Fibroblast of skin of abdomen (primary cell): Measurements from ENCODE around the gene CDKN1B.

Experiments used
- DNase-seq: peaks from one replicate; pipeline ENCODE4 v3.0.0-alpha.2; 2013

CDKN1B gene

GRCh38 chr12:12701457-12701856, 15.7 kb upstream of the CDKN1B start:
- DNase-seq = no peak

- DNase-seq = peak; percentile 94
Measured at GRCh38 chr12:12704593-12705230, 12.5 kb upstream of the CDKN1B start.

DNA sequence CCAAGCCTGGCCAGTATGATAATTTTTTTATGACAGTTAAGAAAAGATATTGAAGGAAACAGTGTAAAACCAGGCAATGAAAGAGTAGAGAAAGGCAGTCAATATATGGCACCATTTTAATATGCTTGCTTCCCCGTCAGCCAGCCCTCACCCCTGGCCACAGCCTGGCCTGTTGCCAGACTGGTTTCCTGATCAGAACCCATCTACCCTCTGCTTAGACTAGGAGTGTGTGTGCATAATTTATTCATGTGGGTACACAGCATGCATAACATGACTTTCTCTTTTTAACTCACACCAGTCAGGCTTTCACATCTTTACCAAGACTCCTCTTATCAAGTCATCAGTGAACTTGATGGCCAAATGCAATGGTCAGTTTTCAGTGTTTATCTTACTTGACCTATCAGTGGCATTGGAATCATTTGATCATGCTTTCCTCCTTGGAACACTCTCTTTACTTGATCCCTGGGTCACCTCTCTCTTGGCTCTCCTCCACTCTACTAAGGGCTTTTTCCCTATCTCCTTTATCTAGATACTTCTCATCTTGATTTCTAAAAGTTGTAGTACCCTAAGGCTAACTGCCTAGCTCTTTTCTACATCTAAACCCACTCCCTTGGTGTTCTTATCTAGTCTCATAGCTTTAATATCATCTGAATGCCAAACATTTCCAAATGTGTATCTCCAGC, 11.2 kb upstream of the CDKN1B start:
- no peak for DNase-seq

- no peak for DNase-seq
Measured at GRCh38 chr12:12713932-12714275, 3.3 kb upstream of the CDKN1B start.

- peak; percentile 16 for DNase-seq
Measured at GRCh38 chr12:12714276-12715021, 2.7 kb upstream of the CDKN1B start.

DNA sequence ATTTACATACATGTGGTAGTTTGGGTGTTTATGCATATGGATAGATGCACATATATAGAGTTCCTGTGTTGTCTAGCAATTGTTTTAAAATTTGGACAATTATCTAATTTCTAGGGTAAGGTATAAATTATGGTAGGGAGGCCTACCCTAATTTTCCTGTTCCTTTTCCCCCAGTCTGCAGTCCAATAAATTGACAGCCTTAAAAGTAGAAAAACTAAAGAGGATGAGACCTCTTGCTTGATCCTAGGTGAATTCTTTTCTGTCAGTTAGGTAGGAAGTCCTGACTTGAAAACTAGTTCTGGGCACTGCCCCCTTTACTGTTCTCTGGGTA, 2.1 kb upstream of the CDKN1B start:
- DNase-seq = no peak

DNA sequence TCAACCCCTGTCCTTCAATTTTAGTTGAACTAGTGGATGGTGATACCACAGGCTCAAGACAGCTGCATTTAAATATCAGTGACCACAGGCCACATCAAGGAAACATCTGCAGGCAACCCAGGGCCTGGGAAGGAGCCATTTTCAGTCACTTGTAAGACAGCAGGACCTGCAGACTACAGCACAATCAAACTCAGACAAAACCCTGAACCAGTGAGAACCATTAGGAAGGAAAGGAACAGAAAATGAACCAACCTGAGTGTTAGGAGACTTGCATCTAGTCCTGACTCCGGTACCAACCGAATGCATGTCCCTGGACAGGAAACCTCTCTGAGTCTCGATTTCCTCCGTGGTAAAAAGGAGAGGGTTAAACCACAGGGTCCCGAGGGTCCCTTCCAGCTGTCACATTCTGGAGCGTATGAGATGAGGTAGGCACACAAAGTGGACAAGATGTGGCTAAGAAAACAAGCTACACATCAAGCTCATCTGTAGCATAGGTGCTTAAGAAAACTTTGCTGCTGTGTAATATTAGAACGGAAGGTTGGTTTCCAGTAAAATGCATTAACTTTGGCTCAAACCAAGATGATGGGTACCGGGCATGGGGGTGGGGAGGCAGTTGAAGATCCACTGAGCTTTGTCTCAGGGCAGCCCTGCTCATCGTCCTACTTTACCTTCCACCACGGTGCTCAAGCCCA, 1.6 kb upstream of the CDKN1B start:
- no peak for DNase-seq

DNA sequence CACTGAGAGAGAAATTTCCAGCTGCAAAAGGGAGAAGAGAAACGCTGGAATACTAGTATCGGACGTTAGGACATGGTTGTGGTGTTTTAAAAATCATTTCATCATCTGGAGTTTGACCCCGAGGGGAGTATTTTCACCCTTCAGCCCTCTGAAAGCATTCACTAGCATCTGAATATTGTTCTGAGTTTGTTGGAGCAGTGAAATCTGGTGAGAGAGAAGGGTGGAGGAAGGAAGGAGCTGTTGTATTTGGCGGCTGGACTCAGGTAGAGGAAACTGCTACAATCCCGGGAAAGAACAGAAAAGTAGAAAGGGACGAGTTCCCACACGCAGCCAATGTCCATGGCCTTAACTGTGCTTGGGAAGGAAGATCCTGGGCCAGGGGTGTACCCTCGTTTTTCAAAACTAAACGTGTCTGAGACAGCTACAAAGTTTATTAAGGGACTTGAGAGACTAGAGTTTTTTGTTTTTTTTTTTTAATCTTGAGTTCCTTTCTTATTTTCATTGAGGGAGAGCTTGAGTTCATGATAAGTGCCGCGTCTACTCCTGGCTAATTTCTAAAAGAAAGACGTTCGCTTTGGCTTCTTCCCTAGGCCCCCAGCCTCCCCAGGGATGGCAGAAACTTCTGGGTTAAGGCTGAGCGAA, 896 bp upstream of the CDKN1B start:
- no peak for DNase-seq

- DNase-seq = peak; percentile 11
Measured at GRCh38 chr12:12717586-12718380, 615 bp downstream of the CDKN1B start.

- DNase-seq = no peak
Measured at GRCh38 chr12:12718381-12718759, 1.2 kb downstream of the CDKN1B start.

GRCh38 chr12:12718853-12719252, 1.7 kb downstream of the CDKN1B start:
- DNase-seq = peak; percentile 17

DNA sequence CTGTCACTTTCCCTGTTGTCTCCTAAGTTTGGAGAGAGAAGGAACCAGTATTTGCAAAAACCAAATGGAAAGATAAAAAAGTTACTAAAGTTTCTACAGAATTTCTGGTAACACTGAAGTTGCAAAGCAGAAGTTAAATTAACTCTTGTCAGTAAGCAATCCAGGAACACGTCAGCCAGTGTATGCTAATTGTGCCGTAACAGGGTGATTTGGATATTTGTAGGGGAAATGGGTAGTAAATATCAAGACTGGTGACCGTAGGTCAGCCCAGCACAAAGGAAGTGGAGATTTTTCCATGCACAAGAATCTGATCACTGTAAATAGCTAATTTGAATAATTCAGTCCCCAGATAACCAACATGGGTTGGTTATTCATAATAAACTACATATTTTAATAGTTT, 2.3 kb downstream of the CDKN1B start:
- DNase-seq = no peak

DNA sequence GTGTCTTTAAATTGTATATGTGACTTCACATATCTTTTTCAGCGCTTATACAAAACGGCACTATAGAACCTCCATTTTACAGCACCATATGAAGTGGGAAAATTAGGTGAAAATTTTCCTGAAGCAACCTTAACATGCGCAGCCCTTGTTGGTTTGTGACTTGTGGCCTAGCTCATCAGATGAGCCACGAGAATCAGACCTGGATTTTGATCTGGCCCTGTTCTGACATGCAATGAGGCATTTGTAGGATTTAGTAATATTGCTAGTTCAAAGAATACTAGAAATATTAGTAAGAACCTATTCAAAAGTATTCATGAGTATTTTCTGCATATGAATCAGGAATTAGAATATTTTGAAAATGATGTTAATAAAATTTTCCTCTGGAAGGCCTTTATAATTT, 2.9 kb downstream of the CDKN1B start:
- no peak for DNase-seq

DNA sequence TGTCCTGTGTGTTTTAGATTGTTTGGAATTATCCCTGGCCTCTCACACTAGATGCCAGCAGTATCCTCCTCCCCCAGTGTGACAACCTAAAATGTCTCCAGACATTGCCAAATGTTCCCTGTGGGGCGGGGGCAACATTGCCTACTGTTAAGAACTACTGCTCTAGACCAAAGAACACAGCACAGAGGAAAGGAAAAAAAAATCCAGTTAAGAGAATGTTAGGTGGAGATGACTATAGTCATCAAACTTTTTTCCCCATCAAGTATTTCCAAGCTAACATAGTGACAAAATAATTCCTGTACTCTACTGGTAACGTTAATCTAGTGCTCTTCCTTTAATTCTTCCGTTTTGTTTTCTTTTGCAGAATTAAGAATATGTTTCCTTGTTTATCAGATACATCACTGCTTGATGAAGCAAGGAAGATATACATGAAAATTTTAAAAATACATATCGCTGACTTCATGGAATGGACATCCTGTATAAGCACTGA, 3.5 kb downstream of the CDKN1B start:
- no peak for DNase-seq

DNA sequence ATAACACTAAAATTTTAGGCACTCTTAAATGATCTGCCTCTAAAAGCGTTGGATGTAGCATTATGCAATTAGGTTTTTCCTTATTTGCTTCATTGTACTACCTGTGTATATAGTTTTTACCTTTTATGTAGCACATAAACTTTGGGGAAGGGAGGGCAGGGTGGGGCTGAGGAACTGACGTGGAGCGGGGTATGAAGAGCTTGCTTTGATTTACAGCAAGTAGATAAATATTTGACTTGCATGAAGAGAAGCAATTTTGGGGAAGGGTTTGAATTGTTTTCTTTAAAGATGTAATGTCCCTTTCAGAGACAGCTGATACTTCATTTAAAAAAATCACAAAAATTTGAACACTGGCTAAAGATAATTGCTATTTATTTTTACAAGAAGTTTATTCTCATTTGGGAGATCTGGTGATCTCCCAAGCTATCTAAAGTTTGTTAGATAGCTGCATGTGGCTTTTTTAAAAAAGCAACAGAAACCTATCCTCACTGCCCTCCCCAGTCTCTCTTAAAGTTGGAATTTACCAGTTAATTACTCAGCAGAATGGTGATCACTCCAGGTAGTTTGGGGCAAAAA, 4.1 kb downstream of the CDKN1B start:
- no peak for DNase-seq

GRCh38 chr12:12721814-12722434, 4.8 kb downstream of the CDKN1B start:
- no peak for DNase-seq

DNA sequence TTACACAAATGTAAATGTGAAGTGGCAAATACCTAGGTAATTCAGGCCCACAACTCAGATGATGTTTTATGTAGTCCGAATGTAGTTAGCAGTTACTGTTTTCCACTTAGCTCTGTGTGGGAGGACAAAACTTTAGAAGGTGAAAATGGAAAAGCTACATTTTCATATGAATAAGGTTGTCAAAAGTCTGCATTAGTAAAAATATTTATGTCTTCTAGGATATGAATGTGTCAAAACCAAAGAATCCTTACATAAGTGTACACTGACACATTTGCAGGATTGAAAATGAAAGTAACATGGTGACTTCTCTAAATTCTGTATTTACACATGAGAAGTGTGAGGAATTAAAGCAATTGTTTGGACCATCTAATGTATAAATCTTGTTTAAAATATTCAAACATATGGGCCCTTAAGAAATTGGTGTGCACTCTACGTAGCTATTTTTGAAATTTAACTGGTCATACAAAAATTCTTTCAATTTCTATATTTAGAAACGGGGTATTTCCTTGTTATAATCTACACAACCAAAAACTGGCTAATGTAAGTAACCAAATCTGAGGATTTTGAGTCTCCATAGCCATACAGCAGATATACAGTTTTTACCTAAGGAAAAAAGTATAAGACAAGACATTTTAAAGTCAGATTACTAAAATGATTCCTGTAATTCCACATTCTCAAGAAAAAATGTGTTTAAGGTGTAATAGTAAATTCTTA, 5.4 kb downstream of the CDKN1B start:
- peak; percentile 24 for DNase-seq

DNA sequence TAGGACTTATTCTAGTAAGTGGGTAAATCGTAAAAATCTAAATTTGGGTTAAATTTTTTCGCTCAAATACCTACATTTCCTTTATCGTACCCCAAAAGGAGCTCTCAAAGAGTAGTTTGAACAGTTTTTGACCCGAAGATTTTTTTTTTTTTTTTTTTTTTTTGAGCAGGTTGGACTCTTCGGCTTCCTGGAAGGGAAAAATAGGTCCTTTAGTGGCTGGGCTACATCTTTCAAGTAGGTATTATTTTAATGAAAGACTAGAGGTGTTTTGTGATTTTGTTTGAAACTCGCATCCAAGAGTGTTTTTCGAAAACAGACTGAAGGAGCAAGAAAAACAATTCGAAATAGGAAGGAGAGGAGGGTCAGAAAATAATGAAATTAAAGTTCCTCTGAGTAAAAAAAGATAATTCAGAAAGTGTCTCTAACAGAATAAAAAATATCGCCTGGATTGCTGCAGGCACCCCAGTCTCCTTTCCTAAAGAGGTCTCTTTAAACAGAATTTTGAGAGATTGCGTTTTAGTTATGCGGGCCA, 6.0 kb downstream of the CDKN1B start:
- DNase-seq = no peak

DNA sequence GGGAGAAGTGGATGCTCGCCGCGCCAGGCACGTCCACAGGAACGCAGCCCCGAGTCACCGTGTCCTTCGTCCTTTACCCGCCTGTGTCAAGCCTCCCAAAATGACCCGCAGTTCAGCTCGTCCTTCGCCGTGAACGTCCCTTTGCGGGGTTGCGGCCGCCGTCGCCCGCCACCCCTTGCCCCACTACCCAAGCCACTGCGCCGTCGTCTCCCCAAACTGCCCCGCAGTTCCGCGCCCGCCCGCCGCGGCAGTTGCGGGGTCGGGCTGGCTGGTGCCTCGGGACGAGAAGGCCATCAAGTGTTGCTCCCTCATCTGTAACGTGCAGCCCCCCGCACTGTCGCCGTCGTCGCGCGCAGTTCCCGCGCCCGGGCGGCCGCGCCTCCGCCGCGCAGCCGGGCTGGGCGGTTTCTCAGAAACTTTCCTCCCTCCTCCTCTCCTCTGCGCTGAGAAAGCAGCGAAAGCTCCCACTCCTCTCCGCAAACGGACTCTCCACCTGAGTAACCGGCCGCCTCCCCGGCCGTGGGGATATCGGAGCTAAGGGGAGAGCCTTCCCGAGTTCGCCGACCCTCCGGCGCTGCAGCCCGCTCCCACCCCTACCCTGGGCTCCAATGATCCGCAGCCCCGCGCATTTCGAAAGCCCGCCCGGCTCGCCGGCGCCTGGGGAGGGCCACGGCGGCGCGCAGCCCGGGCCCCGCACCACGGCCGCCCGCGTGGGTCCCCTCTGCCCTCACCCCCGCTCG, 6.7 kb downstream of the CDKN1B start:
- peak; percentile 27 for DNase-seq
